Measurements from ENCODE around the gene CACNA2D3. TPM values are rescaled to one million over a fixed set of nuclear protein-coding genes. Genes with fewer than 3 reads are reported as not detected.

CACNA2D3 gene
- total RNA-seq, 1 donor from 2014 or later, result 3.6 TPM

DNA sequence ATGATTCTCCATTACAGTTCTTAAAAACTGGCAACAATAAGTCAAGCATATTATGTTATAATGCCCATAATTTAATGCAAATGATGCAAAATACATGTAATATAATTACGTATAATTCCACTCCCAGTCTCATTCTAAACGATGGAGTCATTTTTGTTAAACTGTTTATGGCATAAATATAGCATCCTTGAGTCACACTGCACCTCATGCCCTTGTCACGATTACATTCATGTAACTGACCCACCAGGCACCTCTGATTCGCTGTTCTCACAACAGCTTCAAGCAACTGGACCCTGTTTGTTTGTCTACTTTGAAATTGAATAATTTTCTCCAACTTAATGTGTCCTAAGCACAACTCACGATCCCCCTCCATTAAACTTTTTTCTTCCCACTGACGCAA is 953.5 kb downstream of the CACNA2D3 start:
- Histone ChIP-seq H3K27me3 (ENCODE audit: low read depth) (no peaks in the 10 kb centered on the region), H3K9me3 (no peaks in the 10 kb centered on the region), H3K4me3 (no peak overlapping the region), H3K4me1 (no peaks in the 10 kb centered on the region), H3K36me3 (no peaks in the 10 kb centered on the region), H3K27ac (no peak overlapping the region)
- DNase-seq (no peak), ATAC-seq (no peak)
- TF ChIP-seq CTCF (IDR thresholded peaks at IDR 0.05), result no peak
- intact Hi-C loops (cut with DNase I), result no loop called here

GRCh38 chr3:55077726-55078125 is 955.4 kb downstream of the CACNA2D3 start:
- intact Hi-C loops (cut with DNase I), result no loop called here
- H3K36me3 ChIP-seq, result no peaks in the 10 kb centered on the region
- no peaks in the 10 kb centered on the region for H3K4me1 ChIP-seq
- TF ChIP-seq CTCF (IDR thresholded peaks at IDR 0.05), result no peak
- no peak overlapping the region for H3K27ac ChIP-seq
- ATAC-seq, result no peak
- no peak for DNase-seq
- no peaks in the 10 kb centered on the region for H3K9me3 ChIP-seq
- H3K27me3 ChIP-seq (ENCODE audit: low read depth), result no peaks in the 10 kb centered on the region
- H3K4me3 ChIP-seq, result no peak overlapping the region

DNA sequence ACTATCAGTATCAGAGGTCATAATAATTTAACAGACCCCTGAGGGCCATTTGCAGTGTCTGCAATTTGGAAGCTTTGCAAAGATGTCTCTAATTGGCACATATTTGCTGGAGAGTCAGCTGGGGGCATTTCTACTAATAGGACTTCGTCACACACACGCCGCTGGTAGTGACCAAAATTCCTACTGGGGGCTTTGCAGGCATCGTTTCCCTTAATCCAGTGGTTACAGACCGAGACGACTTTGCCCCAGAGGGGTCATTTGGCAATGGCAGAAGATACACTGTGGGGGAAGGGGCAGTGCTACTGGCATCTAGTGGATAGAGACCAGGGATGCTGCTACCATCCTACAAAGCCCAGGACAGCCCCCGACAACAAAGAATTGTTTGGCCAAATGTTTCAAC is 956.5 kb downstream of the CACNA2D3 start:
- Histone ChIP-seq H3K27ac (no peak overlapping the region), H3K27me3 (ENCODE audit: low read depth) (no peaks in the 10 kb centered on the region), H3K9me3 (no peaks in the 10 kb centered on the region), H3K4me1 (no peaks in the 10 kb centered on the region), H3K36me3 (no peaks in the 10 kb centered on the region), H3K4me3 (no peak overlapping the region)
- ATAC-seq (no peak), DNase-seq (no peak)
- no peak for TF ChIP-seq CTCF (IDR thresholded peaks at IDR 0.05)
- intact Hi-C loops (cut with DNase I), result no loop called here

GRCh38 chr3:55085231-55085630 is 962.9 kb downstream of the CACNA2D3 start:
- no peak for TF ChIP-seq CTCF (IDR thresholded peaks at IDR 0.05)
- intact Hi-C loops (cut with DNase I), result no loop called here
- no peak for ATAC-seq
- no peaks in the 10 kb centered on the region for H3K27me3 ChIP-seq (ENCODE audit: low read depth)
- no peak for DNase-seq
- no peaks in the 10 kb centered on the region for H3K36me3 ChIP-seq
- H3K27ac ChIP-seq, result no peak overlapping the region
- H3K4me3 ChIP-seq, result no peak overlapping the region
- no peaks in the 10 kb centered on the region for H3K4me1 ChIP-seq
- H3K9me3 ChIP-seq, result no peaks in the 10 kb centered on the region

GRCh38 chr3:55089211-55089610 is 966.9 kb downstream of the CACNA2D3 start:
- ATAC-seq, result no peak
- Histone ChIP-seq H3K4me1 (no peaks in the 10 kb centered on the region), H3K4me3 (no peak overlapping the region), H3K36me3 (no peaks in the 10 kb centered on the region), H3K27me3 (ENCODE audit: low read depth) (no peaks in the 10 kb centered on the region), H3K27ac (no peak overlapping the region), H3K9me3 (no peaks in the 10 kb centered on the region)
- intact Hi-C loops (cut with DNase I), result no loop called here
- TF ChIP-seq CTCF (IDR thresholded peaks at IDR 0.05), result no peak
- no peak for DNase-seq

DNA sequence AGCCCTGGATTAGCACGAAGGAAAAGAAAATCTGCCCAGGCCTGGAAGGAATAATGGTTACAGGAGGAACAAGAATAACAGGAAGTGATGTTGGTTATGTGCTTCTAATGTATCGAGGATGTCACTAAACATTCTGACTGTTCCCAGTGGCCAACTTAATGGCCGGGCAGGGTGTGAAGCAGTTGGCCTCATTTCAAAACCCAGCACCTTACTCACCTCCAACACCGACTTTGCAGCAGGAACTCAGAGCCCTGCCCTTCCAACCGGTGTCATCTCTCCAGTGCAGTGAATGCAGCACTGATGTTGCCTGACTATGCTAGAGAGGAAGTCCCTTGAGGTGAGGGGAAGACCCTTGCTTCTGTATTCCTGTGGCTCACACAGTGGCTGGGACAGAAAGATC is 967.9 kb downstream of the CACNA2D3 start:
- Histone ChIP-seq H3K9me3 (no peaks in the 10 kb centered on the region), H3K4me1 (no peaks in the 10 kb centered on the region), H3K27ac (no peak overlapping the region), H3K27me3 (ENCODE audit: low read depth) (no peaks in the 10 kb centered on the region), H3K4me3 (no peak overlapping the region), H3K36me3 (no peaks in the 10 kb centered on the region)
- TF ChIP-seq CTCF (IDR thresholded peaks at IDR 0.05), result no peak
- DNase-seq (no peak), ATAC-seq (no peak)
- intact Hi-C loops (cut with DNase I), result no loop called here
